Measurements from ENCODE around the gene GRB7. TPM values are rescaled to one million over a fixed set of nuclear protein-coding genes. Genes with fewer than 3 reads are reported as not detected.
"Not testable (repeated sequence)": the region's sequence is repeated elsewhere in the genome, so short reads cannot be mapped to it uniquely, and the experiment has no call there.

The GRB7 gene
- total RNA-seq, 1 donor from 2014 or later, result 34.5 TPM

- no peak for TF ChIP-seq CTCF (IDR thresholded peaks at IDR 0.05)
- H3K27me3 ChIP-seq (ENCODE audit: low read depth), result peaks cover 11% of the 10 kb centered on the region
- no peaks in the 10 kb centered on the region for H3K36me3 ChIP-seq
- intact Hi-C loops (cut with DNase I), result no loop called here
- peaks cover 20% of the 10 kb centered on the region for H3K4me1 ChIP-seq
- no peaks in the 10 kb centered on the region for H3K9me3 ChIP-seq
- no peak overlapping the region for H3K4me3 ChIP-seq
- H3K27ac ChIP-seq, result no peak overlapping the region
- DNase-seq (no peak), ATAC-seq (no peak)
These were observed 20.5 kb downstream of the GRB7 start for GRCh38 chr17:39757931-39758873.

- ATAC-seq, result no peak
- no peak for DNase-seq
- Histone ChIP-seq H3K4me1 (peaks cover 16% of the 10 kb centered on the region), H3K36me3 (no peaks in the 10 kb centered on the region), H3K27me3 (ENCODE audit: low read depth) (peaks cover 15% of the 10 kb centered on the region), H3K4me3 (no peak overlapping the region), H3K27ac (no peak overlapping the region), H3K9me3 (no peaks in the 10 kb centered on the region)
- TF ChIP-seq CTCF (IDR thresholded peaks at IDR 0.05), result no peak
- intact Hi-C loops (cut with DNase I), result no loop called here
These were observed 21.5 kb downstream of the GRB7 start for GRCh38 chr17:39759204-39759603.

GRCh38 chr17:39761861-39762496, 24.2 kb downstream of the GRB7 start:
- DNase-seq (no peak), ATAC-seq (no peak)

GRCh38 chr17:39763051-39763820, 25.5 kb downstream of the GRB7 start:
- TF ChIP-seq CTCF (IDR thresholded peaks at IDR 0.05), result no peak
- no peak overlapping the region for H3K4me3 ChIP-seq
- intact Hi-C loops (cut with DNase I), result no loop called here
- DNase-seq (no peak), ATAC-seq (no peak)
- peaks cover 4% of the 10 kb centered on the region for H3K36me3 ChIP-seq
- H3K27me3 ChIP-seq (ENCODE audit: low read depth), result peaks cover 15% of the 10 kb centered on the region
- H3K9me3 ChIP-seq, result no peaks in the 10 kb centered on the region
- H3K4me1 ChIP-seq, result no peaks in the 10 kb centered on the region
- H3K27ac ChIP-seq, result no peak overlapping the region

More at GRCh38 chr17:39761861-39762496, 24.2 kb downstream of the GRB7 start:
- TF ChIP-seq CTCF (IDR thresholded peaks at IDR 0.05), result no peak
- Histone ChIP-seq H3K9me3 (no peaks in the 10 kb centered on the region), H3K27ac (no peak overlapping the region), H3K4me1 (no peaks in the 10 kb centered on the region), H3K4me3 (no peak overlapping the region), H3K36me3 (peaks cover 4% of the 10 kb centered on the region), H3K27me3 (ENCODE audit: low read depth) (peaks cover 15% of the 10 kb centered on the region)
- intact Hi-C loops (cut with DNase I), result no loop called here

GRCh38 chr17:39764171-39764570, 26.4 kb downstream of the GRB7 start:
- H3K4me1 ChIP-seq; H3K4me3 ChIP-seq; ATAC-seq; DNase-seq; H3K27ac ChIP-seq; H3K36me3 ChIP-seq; intact Hi-C loops (cut with DNase I); H3K9me3 ChIP-seq: not testable (repeated sequence)
- H3K27me3 ChIP-seq (ENCODE audit: low read depth), result peaks cover 15% of the 10 kb centered on the region
